Subcutaneous adipose tissue (tissue), 4 donors: ENCODE results near the gene LRRC26. TPM values are rescaled to one million over a fixed set of nuclear protein-coding genes. Genes with fewer than 3 reads are reported as not detected.

Experiments
- CTCF ChIP-seq: fragments of 450-650 bp; IDR thresholded peaks from one replicate; pipeline ENCODE4 v1.5.1; 2016; ENCODE audit warnings: low read depth, mild to moderate bottlenecking, control low read depth, antibody characterized with exemption, moderate library complexity
- total RNA-seq, 4 donors: library from RNA; depleted of rRNA; stranded (reverse); fragments of >200 nt; gene quantifications; one replicate each; pipeline ENCODE4 v1.1.0, GENCODE V29; 2016

LRRC26 gene
- total RNA-seq, 4 donors from 2014 or later = not detected

- TF ChIP-seq CTCF = no peak
Observed at GRCh38 chr9:137204731-137205125, 34.9 kb upstream of the LRRC26 start.

GRCh38 chr9:137202966-137203365 is 33.1 kb upstream of the LRRC26 start:
- TF ChIP-seq CTCF = no peak

- no peak for TF ChIP-seq CTCF
Observed at GRCh38 chr9:137201205-137201868, 31.5 kb upstream of the LRRC26 start.

DNA sequence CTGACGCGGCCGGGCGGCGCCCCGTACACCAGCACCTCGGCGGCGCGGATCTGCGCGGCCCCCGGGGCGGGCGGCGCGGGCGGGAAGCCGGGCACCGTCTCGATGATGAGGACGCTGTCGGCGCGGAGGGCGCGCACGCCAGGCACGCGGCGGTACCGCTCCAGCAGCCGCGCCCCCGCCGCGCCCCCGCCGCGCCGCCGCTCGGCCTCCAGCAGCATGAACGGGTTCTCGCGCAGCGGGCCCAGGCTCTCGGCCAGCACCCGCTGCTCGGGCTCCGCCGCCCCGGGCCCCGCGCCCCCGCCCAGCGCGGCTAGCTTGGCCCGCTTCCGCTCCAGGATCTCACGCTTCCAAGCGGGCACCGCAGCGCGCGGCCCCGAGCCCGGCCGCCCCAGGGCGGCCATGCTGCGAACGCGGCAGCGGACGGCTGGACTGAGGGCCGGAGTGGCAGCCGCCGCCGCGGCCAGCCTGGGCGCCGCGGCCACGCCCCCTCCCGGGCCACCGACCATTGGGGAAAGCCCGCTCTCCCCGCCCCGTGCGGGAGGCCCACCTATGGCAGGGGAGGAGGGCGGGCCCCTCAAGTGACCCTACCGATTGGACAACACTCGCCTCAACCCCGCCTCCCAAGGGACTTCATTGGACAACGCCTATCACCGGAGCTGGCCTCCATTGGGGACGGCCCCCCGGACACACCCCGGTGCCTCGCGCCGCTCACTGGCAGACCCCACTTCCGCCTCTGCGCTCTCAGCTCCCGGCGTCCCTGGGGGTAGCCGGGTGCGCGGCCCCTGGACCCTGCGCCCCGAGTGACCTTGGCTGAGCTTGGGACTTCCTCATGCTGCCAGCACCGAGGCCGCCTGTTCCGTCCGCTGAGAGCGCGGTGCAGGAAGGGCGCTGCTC is 30.7 kb upstream of the LRRC26 start, which contains the start of gene TPRN:
Gene TPRN (minus strand): TSS at position 431 of the 894 bp plus-strand sequence. CDS start 30 bp downstream, at position 401.
- no peak for TF ChIP-seq CTCF

GRCh38 chr9:137199411-137200121 is 29.7 kb upstream of the LRRC26 start:
- TF ChIP-seq CTCF = no peak

- TF ChIP-seq CTCF = no peak
Observed at GRCh38 chr9:137198902-137199283, 29.0 kb upstream of the LRRC26 start.
